ENCODE data around the gene SPHK2. TPM values are rescaled to one million over a fixed set of nuclear protein-coding genes. Genes with fewer than 3 reads are reported as not detected.

The SPHK2 gene
- total RNA-seq, 2 donors from 2014 or later, result 36.2 to 48.4 TPM

DNA sequence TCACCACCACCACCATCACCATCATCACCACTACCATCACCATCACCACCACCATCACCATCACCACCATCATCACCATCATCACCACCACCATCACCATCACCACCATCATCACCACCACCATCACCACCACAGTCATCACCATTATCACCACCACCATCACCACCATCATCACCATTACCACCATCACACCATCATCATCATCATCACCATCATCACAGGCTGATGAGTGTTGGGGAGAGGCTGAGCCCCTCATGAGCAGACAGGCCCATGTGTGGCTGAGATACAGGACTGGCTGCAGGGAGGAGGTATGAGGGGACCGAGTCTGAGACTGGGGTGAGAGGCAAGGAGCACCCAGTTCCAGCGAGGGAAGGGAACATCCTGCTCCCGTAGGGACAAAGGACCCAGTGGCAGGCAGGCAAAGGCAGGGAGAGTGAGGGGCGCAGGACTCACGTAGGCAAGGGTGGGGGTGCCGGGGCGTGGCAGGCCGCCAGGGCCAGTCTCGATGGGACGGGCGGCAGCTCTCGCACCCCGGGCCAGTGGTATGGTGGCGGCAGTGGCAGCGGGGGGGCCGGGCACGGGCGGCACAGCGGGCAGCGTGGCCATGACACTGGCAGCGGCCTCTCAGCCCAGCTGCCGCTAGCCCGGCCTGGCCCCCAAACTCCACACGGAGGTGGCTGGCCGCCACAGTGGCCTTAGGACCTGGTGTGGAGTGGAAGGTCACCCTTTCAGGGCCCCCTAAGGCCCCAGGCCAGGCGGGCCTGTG lies 50.8 kb downstream of the SPHK2 start:
- DNase-seq, result no peak

DNA sequence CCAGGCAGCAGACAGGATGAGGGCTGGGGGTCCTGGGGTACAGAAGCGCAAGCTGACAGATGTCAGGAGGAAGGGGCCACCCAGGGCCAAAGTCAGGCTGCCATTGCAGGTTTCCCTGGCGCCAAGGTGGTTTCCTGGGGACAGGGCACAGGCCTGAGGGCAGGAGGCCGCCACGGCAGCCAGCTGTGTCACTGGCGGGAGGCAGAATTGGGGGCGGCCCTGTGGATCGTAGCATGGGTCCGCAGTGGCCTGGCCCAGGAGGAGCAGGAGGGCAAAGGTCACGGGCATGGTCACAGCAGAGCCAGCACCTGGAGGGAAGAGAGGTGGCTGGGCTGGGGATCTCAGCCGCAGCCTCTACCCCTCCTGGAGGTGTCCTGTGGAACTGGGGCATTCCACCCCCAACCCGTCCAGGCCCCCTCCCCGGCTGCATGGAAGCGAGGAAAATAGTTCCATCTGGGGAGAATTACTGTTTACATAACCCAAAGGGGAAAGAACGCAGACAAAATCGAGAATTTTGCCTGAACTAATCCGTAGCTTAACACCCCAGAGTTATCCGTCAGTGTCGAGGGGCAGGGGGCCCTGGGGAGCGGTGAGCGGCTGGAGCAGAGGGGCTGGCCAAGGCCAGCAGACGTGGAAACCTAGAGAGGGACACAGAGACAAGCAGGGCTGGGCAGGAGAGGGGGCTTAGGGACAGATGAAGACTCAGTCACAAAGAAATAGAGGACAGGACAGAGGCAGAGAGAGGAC lies 51.6 kb downstream of the SPHK2 start:
- no peak for DNase-seq
- H3K4me3 ChIP-seq, result no peak overlapping the region
- no peak overlapping the region for H3K9ac ChIP-seq (ENCODE audit: low read depth in 2 of 2, low read length in 2 of 2)
- H3K27ac ChIP-seq, result no peak overlapping the region
- no peaks in the 10 kb centered on the region for H3K4me1 ChIP-seq
- no peaks in the 10 kb centered on the region for H3K36me3 ChIP-seq
- TF ChIP-seq, protein P1, sequence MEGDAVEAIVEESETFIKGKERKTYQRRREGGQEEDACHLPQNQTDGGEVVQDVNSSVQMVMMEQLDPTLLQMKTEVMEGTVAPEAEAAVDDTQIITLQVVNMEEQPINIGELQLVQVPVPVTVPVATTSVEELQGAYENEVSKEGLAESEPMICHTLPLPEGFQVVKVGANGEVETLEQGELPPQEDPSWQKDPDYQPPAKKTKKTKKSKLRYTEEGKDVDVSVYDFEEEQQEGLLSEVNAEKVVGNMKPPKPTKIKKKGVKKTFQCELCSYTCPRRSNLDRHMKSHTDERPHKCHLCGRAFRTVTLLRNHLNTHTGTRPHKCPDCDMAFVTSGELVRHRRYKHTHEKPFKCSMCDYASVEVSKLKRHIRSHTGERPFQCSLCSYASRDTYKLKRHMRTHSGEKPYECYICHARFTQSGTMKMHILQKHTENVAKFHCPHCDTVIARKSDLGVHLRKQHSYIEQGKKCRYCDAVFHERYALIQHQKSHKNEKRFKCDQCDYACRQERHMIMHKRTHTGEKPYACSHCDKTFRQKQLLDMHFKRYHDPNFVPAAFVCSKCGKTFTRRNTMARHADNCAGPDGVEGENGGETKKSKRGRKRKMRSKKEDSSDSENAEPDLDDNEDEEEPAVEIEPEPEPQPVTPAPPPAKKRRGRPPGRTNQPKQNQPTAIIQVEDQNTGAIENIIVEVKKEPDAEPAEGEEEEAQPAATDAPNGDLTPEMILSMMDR (IDR thresholded peaks at IDR 0.05), result no peak
- H3K9me3 ChIP-seq, result no peaks in the 10 kb centered on the region
- intact Hi-C loops (cut with DNase I), result no loop called here
- no peaks in the 10 kb centered on the region for H3K27me3 ChIP-seq

More for the DNA sequence above, 50.8 kb downstream of the SPHK2 start:
- Histone ChIP-seq H3K4me1 (no peaks in the 10 kb centered on the region), H3K9me3 (no peaks in the 10 kb centered on the region), H3K27ac (no peak overlapping the region), H3K9ac (ENCODE audit: low read depth in 2 of 2, low read length in 2 of 2) (no peak overlapping the region), H3K36me3 (no peaks in the 10 kb centered on the region), H3K4me3 (no peak overlapping the region), H3K27me3 (no peaks in the 10 kb centered on the region)
- TF ChIP-seq, protein P1 (IDR thresholded peaks at IDR 0.05), result no peak
- intact Hi-C loops (cut with DNase I), result no loop called here

DNA sequence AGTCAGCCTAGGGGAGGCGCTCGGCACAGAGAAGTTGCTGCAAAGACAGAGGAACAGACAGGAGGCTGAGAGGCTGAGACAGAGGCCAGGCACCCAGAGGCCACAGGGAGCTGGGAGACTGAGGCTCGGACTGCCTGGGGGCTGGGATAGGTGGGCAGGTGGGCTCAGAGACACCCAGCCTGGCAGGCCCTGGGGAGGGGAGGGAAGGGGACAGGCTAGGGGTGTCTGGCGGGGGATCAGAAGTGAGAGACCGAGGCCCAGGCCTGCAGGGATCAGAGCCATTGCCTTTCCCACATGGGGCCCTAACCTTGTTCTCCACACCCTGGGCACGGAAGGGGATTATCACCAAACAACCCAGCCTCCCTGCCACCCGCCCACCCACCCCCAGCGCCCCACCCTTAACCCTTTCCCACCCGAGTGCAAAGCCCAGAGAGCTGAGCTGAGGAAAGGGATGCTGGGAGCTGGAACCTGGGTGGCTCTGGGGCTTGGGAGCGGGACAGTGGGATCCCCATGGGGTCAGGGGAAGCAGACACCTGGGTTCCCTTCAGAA lies 52.2 kb downstream of the SPHK2 start:
- intact Hi-C loops (cut with DNase I), result no loop called here

DNA sequence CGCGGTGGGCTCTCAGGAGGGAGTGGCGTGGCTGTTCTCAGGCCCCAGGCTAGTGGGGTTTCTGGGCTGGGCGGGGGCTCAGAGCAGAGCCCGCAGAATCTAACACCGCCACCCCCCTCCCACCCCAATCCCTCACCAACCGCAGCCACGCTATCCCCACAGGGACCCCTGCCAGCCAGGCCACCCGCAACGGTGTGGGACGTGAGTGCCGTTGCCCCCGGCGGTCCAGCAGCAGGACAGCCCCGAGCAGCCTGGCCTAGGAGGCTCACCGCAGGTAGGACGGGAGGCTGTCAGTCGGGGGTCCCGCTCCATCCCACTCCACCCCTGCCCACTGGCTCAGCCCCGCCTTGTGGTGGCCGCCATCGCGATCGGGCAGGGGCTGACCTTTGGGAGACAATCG lies 53.7 kb downstream of the SPHK2 start, which contains the start of gene NTN5:
NTN5 (minus strand) TSS at position 24 of the 400 bp plus-strand sequence. CDS start 2,031 bp downstream, outside the sequence.
- H3K4me3 ChIP-seq, result no peak within 1 kb of the TSS
- H3K27me3 ChIP-seq, result no peaks in the 10 kb centered on the region
- no peaks in the 10 kb centered on the region for H3K4me1 ChIP-seq
- no peak within 1 kb of the TSS for H3K27ac ChIP-seq
- no peaks in the 10 kb centered on the region for H3K36me3 ChIP-seq
- intact Hi-C loops (cut with DNase I), result no loop called here
- no peak for DNase-seq
- H3K9me3 ChIP-seq, result no peaks in the 10 kb centered on the region
- TF ChIP-seq, protein P1 (IDR thresholded peaks at IDR 0.05), result no peak
- no peak within 1 kb of the TSS for H3K9ac ChIP-seq (ENCODE audit: low read depth in 2 of 2, low read length in 2 of 2)

More for the DNA sequence above, 52.2 kb downstream of the SPHK2 start:
- H3K4me3 ChIP-seq, result no peak overlapping the region
- DNase-seq, result no peak
- H3K36me3 ChIP-seq, result no peaks in the 10 kb centered on the region
- TF ChIP-seq, protein P1 (IDR thresholded peaks at IDR 0.05), result no peak
- H3K9ac ChIP-seq (ENCODE audit: low read depth in 2 of 2, low read length in 2 of 2), result no peak overlapping the region
- no peaks in the 10 kb centered on the region for H3K9me3 ChIP-seq
- no peak overlapping the region for H3K27ac ChIP-seq
- H3K27me3 ChIP-seq, result no peaks in the 10 kb centered on the region
- H3K4me1 ChIP-seq, result no peaks in the 10 kb centered on the region

DNA sequence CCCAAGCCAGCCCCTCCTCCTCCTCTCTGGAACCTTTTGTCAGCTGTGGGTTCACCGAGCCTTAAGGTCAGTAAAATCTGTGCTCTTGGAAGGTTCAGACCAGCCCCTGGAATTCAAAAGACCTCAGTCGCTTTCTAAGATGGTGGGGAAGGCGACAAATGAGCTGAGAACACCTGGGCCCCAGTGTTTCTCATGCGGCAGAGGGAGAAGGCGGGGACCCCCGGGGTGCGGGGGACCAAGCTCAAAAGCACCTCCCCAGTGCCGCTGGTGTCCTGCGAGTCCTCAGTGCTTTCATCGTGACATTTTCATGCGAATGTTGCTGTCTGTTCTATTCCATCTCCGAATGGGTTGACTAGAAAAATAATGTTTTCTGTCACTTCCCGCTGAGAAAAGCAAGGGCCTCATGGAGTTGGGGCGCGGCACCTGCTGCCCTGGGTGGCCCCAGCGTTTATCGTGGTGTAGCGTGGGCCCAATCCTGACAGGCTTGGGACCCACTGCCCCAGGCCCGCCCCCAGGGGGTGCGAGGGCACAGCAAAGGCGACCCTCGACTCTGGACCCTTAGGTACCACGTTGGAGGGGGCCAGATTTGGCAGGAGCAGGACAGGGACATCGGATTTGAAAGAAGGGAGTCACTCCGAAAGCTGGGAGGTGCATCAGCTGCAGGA lies 54.3 kb downstream of the SPHK2 start:
- Histone ChIP-seq H3K36me3 (no peaks in the 10 kb centered on the region), H3K9me3 (no peaks in the 10 kb centered on the region), H3K4me1 (peaks cover 3% of the 10 kb centered on the region), H3K27me3 (no peaks in the 10 kb centered on the region), H3K4me3 (no peak overlapping the region), H3K27ac (no peak overlapping the region), H3K9ac (ENCODE audit: low read depth in 2 of 2, low read length in 2 of 2) (no peak overlapping the region)
- intact Hi-C loops (cut with DNase I), result no loop called here
- no peak for DNase-seq
- TF ChIP-seq, protein P1 (IDR thresholded peaks at IDR 0.05), result no peak
